Measurements from ENCODE around the gene TRIOBP.

DNA sequence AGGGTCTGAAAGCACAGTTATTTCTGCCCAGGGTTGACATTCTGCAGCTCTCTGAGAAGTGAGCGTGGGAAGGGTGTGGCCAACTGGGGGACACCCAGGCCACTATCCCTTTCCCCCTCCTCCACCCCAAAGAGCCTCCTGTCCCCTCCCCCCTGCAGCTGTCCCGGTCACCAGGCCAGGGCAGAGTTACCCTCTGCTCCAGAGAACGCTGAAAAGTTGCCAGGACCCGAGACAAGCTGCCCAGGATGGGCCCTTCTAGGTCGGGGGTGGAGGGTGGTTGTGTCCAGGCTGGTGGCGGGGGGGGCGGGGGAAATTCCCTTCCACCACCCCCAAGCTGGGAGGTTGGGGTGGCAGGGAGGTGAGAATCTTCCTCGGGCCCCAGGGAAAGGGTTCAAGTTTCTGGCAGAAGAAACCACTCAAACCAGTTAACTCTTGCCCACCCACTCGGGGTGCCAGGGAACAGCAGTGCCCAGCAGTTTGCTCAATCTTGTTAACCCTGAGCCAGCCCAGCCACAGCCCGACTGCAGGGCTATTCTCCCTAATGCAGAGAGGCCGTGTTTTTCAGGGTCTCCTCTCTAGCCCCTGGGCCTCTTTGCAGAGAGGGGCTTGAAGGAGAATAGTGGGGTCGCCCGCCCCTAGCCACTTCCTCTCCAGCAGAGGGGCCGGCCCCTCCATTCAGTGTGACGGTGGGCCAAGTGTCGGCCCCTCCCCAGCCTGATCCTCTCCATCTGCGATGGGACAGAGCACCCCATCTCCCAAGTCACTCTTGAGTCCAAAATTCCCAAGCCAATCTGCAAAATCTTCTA, 20.7 kb upstream of the TRIOBP start:
- TF ChIP-seq, protein P1, sequence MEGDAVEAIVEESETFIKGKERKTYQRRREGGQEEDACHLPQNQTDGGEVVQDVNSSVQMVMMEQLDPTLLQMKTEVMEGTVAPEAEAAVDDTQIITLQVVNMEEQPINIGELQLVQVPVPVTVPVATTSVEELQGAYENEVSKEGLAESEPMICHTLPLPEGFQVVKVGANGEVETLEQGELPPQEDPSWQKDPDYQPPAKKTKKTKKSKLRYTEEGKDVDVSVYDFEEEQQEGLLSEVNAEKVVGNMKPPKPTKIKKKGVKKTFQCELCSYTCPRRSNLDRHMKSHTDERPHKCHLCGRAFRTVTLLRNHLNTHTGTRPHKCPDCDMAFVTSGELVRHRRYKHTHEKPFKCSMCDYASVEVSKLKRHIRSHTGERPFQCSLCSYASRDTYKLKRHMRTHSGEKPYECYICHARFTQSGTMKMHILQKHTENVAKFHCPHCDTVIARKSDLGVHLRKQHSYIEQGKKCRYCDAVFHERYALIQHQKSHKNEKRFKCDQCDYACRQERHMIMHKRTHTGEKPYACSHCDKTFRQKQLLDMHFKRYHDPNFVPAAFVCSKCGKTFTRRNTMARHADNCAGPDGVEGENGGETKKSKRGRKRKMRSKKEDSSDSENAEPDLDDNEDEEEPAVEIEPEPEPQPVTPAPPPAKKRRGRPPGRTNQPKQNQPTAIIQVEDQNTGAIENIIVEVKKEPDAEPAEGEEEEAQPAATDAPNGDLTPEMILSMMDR (IDR thresholded peaks at IDR 0.05) = no peak
- no peak for TF ChIP-seq POLR2A (IDR thresholded peaks at IDR 0.05)

Measured in Peyer's patch (tissue), 4 donors.